ENCODE data around the gene SNX32. TPM values are rescaled to one million over a fixed set of nuclear protein-coding genes. Genes with fewer than 3 reads are reported as not detected.
A peak's percentile ranks its signal among the peaks of the same experiment; 100 is the strongest.

SNX32 gene
- total RNA-seq, 4 donors from 2014 or later: 0.33 to 0.78 (median 0.41) TPM

GRCh38 chr11:65897020-65897471 lies 63.3 kb downstream of the SNX32 start:
- Histone ChIP-seq H3K27me3 (peaks cover 0 to 11% (median 0%) of the 10 kb centered on the region in 4 donors), H3K4me3 (no peak overlapping the region), H3K36me3 (no peaks in the 10 kb centered on the region), H3K9me3 (no peaks in the 10 kb centered on the region), H3K4me1 (peaks cover 41 to 50% (median 44%) of the 10 kb centered on the region in 4 donors), H3K27ac (replicated peaks in 1 of 4) (no peak overlapping the region)
- DNase-seq (ENCODE audit: extremely low spot score): no peak
- 95% methylated on average over 4 of the region's 4 CpGs for WGBS
- TF ChIP-seq, protein P1, sequence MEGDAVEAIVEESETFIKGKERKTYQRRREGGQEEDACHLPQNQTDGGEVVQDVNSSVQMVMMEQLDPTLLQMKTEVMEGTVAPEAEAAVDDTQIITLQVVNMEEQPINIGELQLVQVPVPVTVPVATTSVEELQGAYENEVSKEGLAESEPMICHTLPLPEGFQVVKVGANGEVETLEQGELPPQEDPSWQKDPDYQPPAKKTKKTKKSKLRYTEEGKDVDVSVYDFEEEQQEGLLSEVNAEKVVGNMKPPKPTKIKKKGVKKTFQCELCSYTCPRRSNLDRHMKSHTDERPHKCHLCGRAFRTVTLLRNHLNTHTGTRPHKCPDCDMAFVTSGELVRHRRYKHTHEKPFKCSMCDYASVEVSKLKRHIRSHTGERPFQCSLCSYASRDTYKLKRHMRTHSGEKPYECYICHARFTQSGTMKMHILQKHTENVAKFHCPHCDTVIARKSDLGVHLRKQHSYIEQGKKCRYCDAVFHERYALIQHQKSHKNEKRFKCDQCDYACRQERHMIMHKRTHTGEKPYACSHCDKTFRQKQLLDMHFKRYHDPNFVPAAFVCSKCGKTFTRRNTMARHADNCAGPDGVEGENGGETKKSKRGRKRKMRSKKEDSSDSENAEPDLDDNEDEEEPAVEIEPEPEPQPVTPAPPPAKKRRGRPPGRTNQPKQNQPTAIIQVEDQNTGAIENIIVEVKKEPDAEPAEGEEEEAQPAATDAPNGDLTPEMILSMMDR (IDR thresholded peaks at IDR 0.05): no peak
- TF ChIP-seq POLR2AphosphoS5 (IDR thresholded peaks at IDR 0.05) (no peak), EP300 (IDR thresholded peaks at IDR 0.05) (no peak)
- intact Hi-C loops (cut with DNase I): no loop called here

- H3K36me3 ChIP-seq: no peaks in the 10 kb centered on the region
- peaks cover 0 to 11% (median 0%) of the 10 kb centered on the region in 4 donors for H3K27me3 ChIP-seq
- no peak for DNase-seq (ENCODE audit: extremely low spot score)
- H3K4me1 ChIP-seq: peaks cover 23 to 33% (median 27%) of the 10 kb centered on the region in 4 donors
- H3K27ac ChIP-seq (replicated peaks in 1 of 4): peak overlapping the region in 3 of 4 donors; percentile 42 to 74 (median 56)
- peak overlapping the region; percentile 64 to 73 (median 68) for H3K4me3 ChIP-seq
- TF ChIP-seq, protein P1 (IDR thresholded peaks at IDR 0.05): no peak
- TF ChIP-seq POLR2A (IDR thresholded peaks at IDR 0.05; ENCODE audit: low read depth) (no peak), POLR2AphosphoS5 (IDR thresholded peaks at IDR 0.05) (no peak), EP300 (IDR thresholded peaks at IDR 0.05) (no peak)
- WGBS: 34% methylated on average over 21 of the region's 28 CpGs
- intact Hi-C loops (cut with DNase I): no loop called here
- no peaks in the 10 kb centered on the region for H3K9me3 ChIP-seq
Observed at GRCh38 chr11:65898656-65899355, 65.0 kb downstream of the SNX32 start.

GRCh38 chr11:65899356-65900124 lies 65.8 kb downstream of the SNX32 start:
- TF ChIP-seq POLR2A (IDR thresholded peaks at IDR 0.05; ENCODE audit: low read depth) (no peak), POLR2AphosphoS5 (IDR thresholded peaks at IDR 0.05) (peak; percentile 65 to 72)
- no peak for DNase-seq (ENCODE audit: extremely low spot score)
- Histone ChIP-seq H3K36me3 (no peaks in the 10 kb centered on the region), H3K27me3 (peaks cover 0 to 11% (median 0%) of the 10 kb centered on the region in 4 donors), H3K9me3 (no peaks in the 10 kb centered on the region), H3K27ac (replicated peaks in 1 of 4) (peak overlapping the region; percentile 56 to 80 (median 77)), H3K4me3 (peak overlapping the region; percentile 64 to 73 (median 68)), H3K4me1 (peaks cover 17 to 25% (median 23%) of the 10 kb centered on the region in 4 donors)
- 0% methylated on average over 2 of the region's 78 CpGs for WGBS
- intact Hi-C loops (cut with DNase I): no loop called here

DNA sequence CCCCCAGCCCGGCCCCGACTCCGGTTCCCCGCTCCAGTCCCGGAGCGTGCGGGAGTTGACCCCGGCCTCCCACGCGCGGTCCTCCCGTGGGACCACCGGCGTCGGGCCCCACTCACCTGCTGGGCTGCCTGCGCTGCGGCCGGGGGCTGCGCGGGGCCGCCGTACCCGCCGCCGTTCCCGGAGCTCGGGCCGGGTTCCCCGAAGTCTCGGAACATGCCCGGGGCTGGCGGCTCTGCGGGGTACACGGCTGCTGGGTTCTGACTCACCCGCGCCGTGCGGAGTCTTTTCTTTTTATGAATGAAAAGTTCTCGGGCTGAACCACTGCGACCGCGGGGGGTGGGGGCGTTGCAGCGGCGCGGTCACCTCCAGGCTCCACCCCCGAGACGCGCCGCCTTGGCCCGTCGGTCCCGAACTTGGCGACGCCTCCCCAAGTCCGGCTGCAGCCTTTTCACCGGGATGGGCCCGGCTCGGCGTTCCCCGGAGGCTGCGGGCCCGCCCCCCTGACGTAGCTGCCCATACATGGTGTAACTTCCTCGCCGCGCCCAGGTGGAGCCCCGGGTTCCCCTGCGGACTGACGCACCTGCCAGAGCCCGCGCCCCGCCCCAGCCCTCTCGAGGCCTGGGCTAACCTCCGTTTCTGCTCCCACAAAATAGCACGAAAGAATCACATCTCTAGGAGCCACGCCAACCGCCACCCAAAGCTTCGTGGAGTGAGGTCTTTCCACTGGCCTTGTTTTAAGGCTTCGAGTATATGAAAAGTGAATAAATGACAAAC lies 66.5 kb downstream of the SNX32 start, which contains the start of gene FOSL1:
Gene FOSL1 (minus strand): TSS at position 264 of the 774 bp plus-strand sequence. CDS start 49 bp downstream, at position 215.
- peak; percentile 97 for DNase-seq (ENCODE audit: extremely low spot score)
- peak within 1 kb of the TSS; percentile 56 to 80 (median 77) for H3K27ac ChIP-seq (replicated peaks in 1 of 4)
- no peaks in the 10 kb centered on the region for H3K9me3 ChIP-seq
- TF ChIP-seq POLR2AphosphoS5 (IDR thresholded peaks at IDR 0.05): peak; percentile 84 to 87
- TF ChIP-seq POLR2A (IDR thresholded peaks at IDR 0.05; ENCODE audit: low read depth): peak; percentile 64
- TF ChIP-seq, protein P1 (IDR thresholded peaks at IDR 0.05): no peak
- H3K27me3 ChIP-seq: peaks cover 0 to 11% (median 0%) of the 10 kb centered on the region in 4 donors
- H3K36me3 ChIP-seq: no peaks in the 10 kb centered on the region
- peaks cover 16 to 24% (median 23%) of the 10 kb centered on the region in 4 donors for H3K4me1 ChIP-seq
- peak within 1 kb of the TSS; percentile 64 to 73 (median 68) for H3K4me3 ChIP-seq
- intact Hi-C loops (cut with DNase I): no loop called here
- WGBS: 11% methylated on average over 12 of the region's 80 CpGs
